IMR-90 (cell line): Measurements from ENCODE around the gene MEF2C. TPM values are rescaled to one million over a fixed set of nuclear protein-coding genes. Genes with fewer than 3 reads are reported as not detected.
A peak's percentile ranks its signal among the peaks of the same experiment; 100 is the strongest.

Source experiments
- ATAC-seq: fragments of 200-7000 bp; cut with Tn5 transposase; 2 replicates; pipeline ENCODE4 v1.9.1; 2020; ENCODE audit warnings: low read depth, mild to moderate bottlenecking, moderate library complexity
- BruUV-seq: library from RNA; stranded (reverse); fragments of 400-500 nt; replicated peaks from 2 replicates; lab custom pipeline; 2021; lab: Mats Ljungman, UMichigan
- CTCF ChIA-PET: fragments of 300-600 bp; formaldehyde crosslinking; extraction: SDS; loops from one replicate; lab custom pipeline; 2021; ENCODE audit warnings: antibody characterized with exemption; lab: Yijun Ruan, JAX
- POLR2A ChIA-PET: fragments of 300-600 bp; sonication (Branson Sonifier 250); formaldehyde crosslinking; loops from one replicate; lab custom pipeline; 2022; ENCODE audit warnings: antibody characterized with exemption; ENCODE audit not compliant: unreplicated experiment; lab: Charles Lee
- DNase-seq: peaks from one replicate; pipeline ENCODE4 v3.0.0; 2013
- H2AFZ ChIP-seq: replicated peaks from 2 replicates; pipeline ENCODE3; 2013; ENCODE audit warnings: low read length, mild to moderate bottlenecking; ENCODE audit not compliant: poor library complexity
- H2AK5ac ChIP-seq: 2 replicates; pipeline ENCODE4 v1.6.1; 2013; ENCODE audit warnings: low read depth, low read length, inconsistent platforms
- H2AK9ac ChIP-seq: replicated peaks from 2 replicates; pipeline ENCODE3; 2013; ENCODE audit warnings: mild to moderate bottlenecking, low read depth, low read length, moderate library complexity; ENCODE audit not compliant: poor library complexity
- H2BK120ac ChIP-seq: 2 replicates; pipeline ENCODE4 v1.6.1; 2013; ENCODE audit warnings: low read depth, low read length, inconsistent platforms
- H2BK15ac ChIP-seq: 3 replicates; pipeline ENCODE4 v1.6.1; 2013; ENCODE audit warnings: low read depth, low read length, inconsistent platforms
- H2BK20ac ChIP-seq: 2 replicates; pipeline ENCODE4 v1.6.1; 2013; ENCODE audit warnings: low read depth, mild to moderate bottlenecking, inconsistent platforms, low read length, moderate library complexity
- H2BK5ac ChIP-seq: 2 replicates; pipeline ENCODE4 v1.6.1; 2013; ENCODE audit warnings: mild to moderate bottlenecking, low read depth, low read length, inconsistent platforms; ENCODE audit not compliant: poor library complexity, severe bottlenecking
- H3K14ac ChIP-seq: replicated peaks from 2 replicates; pipeline ENCODE4 v1.6.1; 2013; ENCODE audit warnings: low read depth, low read length, inconsistent platforms
- H3K18ac ChIP-seq: 2 replicates; pipeline ENCODE4 v1.6.1; 2013; ENCODE audit warnings: low read depth, low read length, control low read depth
- H3K23ac ChIP-seq: 2 replicates; pipeline ENCODE4 v1.6.1; 2013; ENCODE audit warnings: low read depth, low read length, inconsistent platforms
- H3K27ac ChIP-seq: 2 replicates; pipeline ENCODE4 v1.5.1; 2013; ENCODE audit warnings: mild to moderate bottlenecking, control low read depth, low read length; ENCODE audit not compliant: insufficient read depth
- H3K27me3 ChIP-seq: 2 replicates; pipeline ENCODE4 v1.6.1; 2013; ENCODE audit warnings: low read length; ENCODE audit not compliant: control insufficient read depth, insufficient read depth
- H3K36me3 ChIP-seq: 2 replicates; pipeline ENCODE4 v1.6.1; 2013; ENCODE audit warnings: low read length, mixed read lengths; ENCODE audit not compliant: control insufficient read depth, insufficient read depth
- H3K4ac ChIP-seq: 2 replicates; pipeline ENCODE4 v1.6.1; 2013; ENCODE audit warnings: low read depth, low read length, inconsistent platforms
- H3K4me1 ChIP-seq: 2 replicates; pipeline ENCODE4 v1.6.1; 2013; ENCODE audit warnings: low read length, mixed read lengths; ENCODE audit not compliant: control insufficient read depth, insufficient read depth
- H3K4me2 ChIP-seq: 2 replicates; pipeline ENCODE4 v1.6.1; 2013; ENCODE audit warnings: low read depth, mild to moderate bottlenecking, control low read depth, low read length, moderate library complexity
- H3K4me3 ChIP-seq: 2 replicates; pipeline ENCODE4 v1.5.1; 2013; ENCODE audit warnings: low read depth, mild to moderate bottlenecking, control low read depth, low read length, moderate library complexity; ENCODE audit not compliant: insufficient read depth
- H3K56ac ChIP-seq: 2 replicates; pipeline ENCODE4 v1.6.1; 2013; ENCODE audit warnings: low read length, inconsistent platforms; ENCODE audit not compliant: insufficient read depth; ENCODE audit errors: extremely low read depth
- H3K79me1 ChIP-seq, 2 experiments: 2 replicates each; pipeline ENCODE4 v1.6.1; 2013; ENCODE audit warnings: low read length in 2 of 2, inconsistent platforms in 1 of 2, low read depth in 1 of 2
- H3K9ac ChIP-seq: 2 replicates; pipeline ENCODE4 v1.6.1; 2013; ENCODE audit warnings: low read depth, low read length, control low read depth
- H3K9me1 ChIP-seq: 2 replicates; pipeline ENCODE4 v1.6.1; 2013; ENCODE audit warnings: low read length, inconsistent platforms; ENCODE audit not compliant: insufficient read depth
- H3K9me3 ChIP-seq: 2 replicates; pipeline ENCODE4 v1.6.1; 2013; ENCODE audit warnings: low read length; ENCODE audit not compliant: control insufficient read depth, insufficient read depth
- H4K20me1 ChIP-seq: 2 replicates; pipeline ENCODE4 v1.6.1; 2013; ENCODE audit warnings: low read length, inconsistent platforms; ENCODE audit not compliant: insufficient read depth
- H4K5ac ChIP-seq: 2 replicates; pipeline ENCODE4 v1.6.1; 2013; ENCODE audit warnings: mild to moderate bottlenecking, low read depth, low read length, control low read depth
- H4K8ac ChIP-seq, 2 experiments: 2 replicates each; pipeline ENCODE4 v1.6.1; 2013; ENCODE audit warnings: low read depth in 2 of 2, low read length in 2 of 2, control low read depth in 1 of 2, inconsistent platforms in 1 of 2
- H4K91ac ChIP-seq: 2 replicates; pipeline ENCODE4 v1.6.1; 2013; ENCODE audit warnings: low read depth, low read length, inconsistent platforms; ENCODE audit not compliant: insufficient read depth
- FOS ChIP-seq: fragments of 150-350 bp; IDR thresholded peaks from 2 replicates; pipeline ENCODE4 v1.6.1; 2016; ENCODE audit warnings: low read depth, low read length
- MAFK ChIP-seq: IDR thresholded peaks from 2 replicates; pipeline ENCODE4 v1.6.1; 2012; ENCODE audit warnings: low read depth, low read length, improper control_type of control experiment
- NFE2L2 ChIP-seq: fragments of 150-350 bp; IDR thresholded peaks from 2 replicates; pipeline ENCODE4 v1.6.1; 2016; ENCODE audit warnings: low read depth, mild to moderate bottlenecking, low read length
- WGBS, 2 experiments: methylation state at CpG; one replicate each; pipeline versions ENCODE4 v1.1.5 to v1.1.7; 2013; ENCODE audit warnings: missing lambda C conversion rate in 2 of 2; ENCODE audit not compliant: insufficient read length in 1 of 2; ENCODE audit errors: extremely low coverage in 2 of 2; 5-methylcytosine and 5-hydroxymethylcytosine counted together
- dilution Hi-C: fragments of 300-500 bp; cut with HindIII; formaldehyde crosslinking; loops from one replicate; pipeline ENCODE4 v1.14.3; 2018; ENCODE audit warnings: low sequenced_read_pairs; ENCODE audit not compliant: unreplicated experiment
- in situ Hi-C: fragments of 300-500 bp; cut with MboI; formaldehyde crosslinking; loops from 3 replicates; pipeline ENCODE4 v1.14.3; 2019; ENCODE audit warnings: low sequenced_read_pairs, inconsistent platforms, mixed read lengths
- intact Hi-C: fragments of 100-400 bp; cut with micrococcal nuclease; formaldehyde crosslinking; loops from 2 replicates; pipeline ENCODE4 v1.10.0; 2022
- polyA plus RNA-seq, 3 experiments: library from polyadenylated mRNA; depleted of rRNA; stranded (reverse); fragments of >200 nt; gene quantifications; 2 replicates each; pipeline ENCODE4 v1.2.3, GENCODE V29; 2012; ENCODE audit warnings: low replicate concordance in 1 of 3
- total RNA-seq: library from RNA; depleted of rRNA; stranded (reverse); fragments of >200 nt; gene quantifications from 2 replicates; pipeline ENCODE4 v1.2.3, GENCODE V29; 2012

Gene MEF2C
- total and polyA plus RNA-seq, 2 of the 4 experiments (the other 2 are of a cell fraction): 1.5 to 6.8 TPM

DNA sequence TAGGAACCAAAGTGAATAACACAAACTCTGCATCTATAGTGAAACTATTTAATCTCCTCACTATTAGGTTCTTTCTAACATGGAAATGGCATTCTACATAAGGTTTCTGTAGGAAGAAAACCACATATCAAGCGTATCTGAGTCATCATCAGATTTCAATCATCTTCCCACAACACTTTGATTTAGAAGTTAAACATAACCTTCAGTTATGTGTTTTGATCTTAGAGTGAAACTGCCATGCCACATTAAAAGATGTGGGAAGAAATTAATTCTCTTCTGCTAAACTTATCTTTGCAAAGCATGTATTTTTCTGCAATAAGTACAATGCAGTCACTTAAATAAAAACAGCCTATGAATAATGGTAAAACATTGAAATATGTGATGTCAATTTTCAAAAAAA is 55.0 kb downstream of the MEF2C start:
- Histone ChIP-seq H3K9me3 (no peaks in the 10 kb centered on the region), H3K79me1 (peaks cover 0 to 9% of the 10 kb centered on the region in 2 experiments; a peak in 2 of 4 replicates), H3K18ac (peak overlapping the region; percentile 43; the same call in 1 of the 2 replicates), H2BK20ac (no peak overlapping the region), H3K27me3 (no peaks in the 10 kb centered on the region), H3K4me1 (peaks cover 13% of the 10 kb centered on the region), H2BK120ac (no peak overlapping the region), H2BK15ac (no peak overlapping the region), H4K20me1 (no peaks in the 10 kb centered on the region), H2BK5ac (peak overlapping the region; percentile 94), H3K36me3 (no peaks in the 10 kb centered on the region), H3K4me2 (peak overlapping the region; percentile 64), H3K27ac (no peak overlapping the region), H3K4me3 (no peak overlapping the region), H3K9me1 (peaks cover 4% of the 10 kb centered on the region), H3K14ac (no peak overlapping the region), H3K56ac (no peak overlapping the region), H3K9ac (no peak overlapping the region), H4K8ac (no peak overlapping the region; a peak in 1 of 4 replicates), H2AFZ (no peak overlapping the region), H2AK9ac (no peak overlapping the region), H3K23ac (no peak overlapping the region; the same call in 1 of the 2 replicates), H4K91ac (no peak overlapping the region), H2AK5ac (no peak overlapping the region), H4K5ac (0 out of 2 replicates have a peak overlapping the region, but pooled peaks have one; percentile 70), H3K4ac (no peak overlapping the region)
- in situ Hi-C loops (no loop called here), intact Hi-C loops (loop anchor here (5.0 kb wide), 1 partner anchor 41 kb away; no protein-coding TSS in a partner anchor), dilution Hi-C loops (no loop called here)
- no TSS peak for BruUV-seq
- POLR2A ChIA-PET: no interaction called here
- ATAC-seq (no peak), DNase-seq (peak; percentile 14)
- no CpG with 5 or more reads among the region's 1 CpG for WGBS, 2 experiments
- CTCF ChIA-PET: interaction anchor here (1.1 kb wide), 1 partner anchor 33 kb away, joined by 3 read pairs; no protein-coding TSS in a partner anchor
- TF ChIP-seq MAFK (no peak), FOS (no peak), NFE2L2 (no peak)
